ENCODE results near the gene NIN.

GRCh38 chr14:50756300-50756699 lies 74.7 kb downstream of the NIN start:
- TF ChIP-seq POLR2A (IDR thresholded peaks at IDR 0.05) (no peak), POLR2AphosphoS5 (IDR thresholded peaks at IDR 0.05) (no peak), CTCF (IDR thresholded peaks at IDR 0.05) (no peak)

Data from transverse colon (tissue), 4 donors.